GM21390 (cell line): Measurements from ENCODE around the gene FTO.
A peak's percentile ranks its signal among the peaks of the same experiment; 100 is the strongest.
"Not testable (repeated sequence)": the region's sequence is repeated elsewhere in the genome, so short reads cannot be mapped to it uniquely, and the experiment has no call there.

Experiments
- ATAC-seq: cut with Tn5 transposase; IDR thresholded peaks from one replicate; pipeline ENCODE4 v1.9.1; 2021; ENCODE audit not compliant: unreplicated experiment

Gene FTO

DNA sequence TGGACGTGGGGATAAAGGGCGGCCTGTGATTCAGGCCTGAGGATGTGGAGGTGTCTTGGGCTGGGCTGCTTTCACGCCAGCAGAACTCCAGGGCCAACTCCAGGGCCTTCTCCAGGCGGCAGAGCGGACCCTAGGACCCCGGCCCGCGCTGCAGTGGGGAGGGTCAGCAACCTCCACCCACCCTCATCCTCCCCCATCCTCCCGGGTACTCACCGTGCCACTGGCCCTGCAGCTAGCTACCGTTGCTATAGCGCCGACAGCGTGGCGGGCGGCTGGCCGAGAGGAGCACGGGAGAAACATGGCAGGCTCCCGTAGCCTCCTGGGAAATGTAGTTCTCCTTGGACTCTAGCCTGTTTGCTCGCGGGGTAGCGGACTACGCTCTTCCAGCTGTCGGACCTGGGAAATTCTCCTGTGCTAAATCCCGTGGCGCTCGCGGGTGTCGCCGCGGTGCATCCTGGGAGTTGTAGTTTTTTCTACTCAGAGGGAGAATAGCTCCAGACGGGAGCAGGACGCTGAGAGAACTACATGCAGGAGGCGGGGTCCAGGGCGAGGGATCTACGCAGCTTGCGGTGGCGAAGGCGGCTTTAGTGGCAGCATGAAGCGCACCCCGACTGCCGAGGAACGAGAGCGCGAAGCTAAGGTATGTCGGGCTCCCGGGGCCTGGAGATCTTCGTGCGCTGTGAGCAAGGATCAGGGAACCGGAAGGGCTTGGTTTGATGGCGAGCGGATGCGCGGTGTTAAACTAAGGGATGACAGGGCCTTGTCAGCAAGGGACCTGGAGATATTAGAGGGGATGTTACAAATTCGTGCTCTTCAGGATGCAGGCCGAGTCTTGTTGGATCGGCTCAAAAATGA, at the start of gene FTO, which contains the start of gene RPGRIP1L:
FTO (plus strand) TSS at position 567 of the 855 bp plus-strand sequence.
RPGRIP1L (minus strand) TSS at position 270 of the 855 bp plus-strand sequence. CDS start 3,136 bp downstream, outside the sequence.
- peak; percentile 99 for ATAC-seq

DNA sequence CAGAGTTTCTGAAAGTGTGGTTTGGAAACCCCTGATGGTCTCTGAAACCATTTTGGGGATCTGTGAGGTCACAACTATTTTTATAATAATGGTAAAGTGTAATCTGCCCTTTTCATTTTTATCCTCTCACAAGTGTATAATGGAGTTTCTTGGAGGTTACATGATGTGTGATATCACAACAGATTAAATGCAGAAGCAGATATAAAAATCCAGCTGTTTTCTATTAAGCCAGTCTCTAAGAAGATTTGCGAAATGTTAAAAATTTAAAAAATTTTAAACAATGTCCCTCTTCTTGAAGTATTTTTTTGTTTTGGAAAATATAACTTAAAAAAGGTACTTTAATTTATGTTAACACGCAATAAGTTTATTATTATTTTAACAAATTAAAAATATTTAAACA, 49.0 kb upstream of the FTO start:
- ATAC-seq, result no peak

DNA sequence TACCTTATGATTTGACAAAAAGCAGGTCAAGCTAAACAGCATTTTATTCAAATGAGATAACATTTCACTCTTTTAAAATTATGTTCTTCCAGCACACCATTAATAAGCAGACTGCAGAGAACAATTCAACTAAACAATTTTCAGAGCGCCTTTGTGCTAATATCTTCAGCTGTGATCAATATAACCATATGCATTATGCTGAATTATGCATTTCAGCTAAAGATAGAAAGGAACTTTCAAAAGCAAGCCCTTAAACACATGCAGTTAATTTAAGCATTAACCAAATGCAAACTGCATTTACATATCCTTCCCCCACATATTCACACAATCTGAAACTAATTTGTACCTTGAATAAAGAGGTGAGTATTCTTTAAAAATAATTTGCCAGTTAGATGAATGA, 41.9 kb upstream of the FTO start:
- no peak for ATAC-seq

DNA sequence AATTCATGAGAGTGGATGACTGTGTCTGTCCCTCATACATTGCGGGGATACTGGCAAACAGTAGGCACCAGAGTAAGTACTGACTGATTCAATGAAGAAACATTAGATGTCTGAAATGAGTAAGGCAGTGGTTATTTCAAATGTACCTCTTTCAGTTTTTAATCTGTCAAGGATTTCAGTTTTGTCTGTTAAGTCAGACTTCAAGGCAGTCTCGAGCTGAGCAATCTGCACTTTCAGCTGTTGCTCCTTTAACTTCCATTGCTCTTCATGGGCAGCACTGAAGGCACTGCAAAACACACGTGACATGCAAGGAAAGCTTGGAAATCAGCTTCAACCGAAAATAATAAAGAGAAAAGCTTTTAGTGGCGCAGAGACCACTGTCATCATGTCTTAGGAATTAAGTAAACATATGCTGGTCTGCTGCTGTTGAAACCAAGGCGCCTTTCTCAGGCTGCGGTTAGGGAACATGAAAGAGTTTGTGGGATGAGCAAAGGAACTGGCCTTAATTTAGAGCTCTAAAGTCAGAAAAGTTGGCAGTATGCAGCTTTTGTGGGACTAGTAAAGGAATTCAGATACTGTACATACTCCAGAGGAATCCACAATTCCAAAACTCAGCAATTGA, 39.1 kb upstream of the FTO start:
- ATAC-seq, result peak; percentile 76

DNA sequence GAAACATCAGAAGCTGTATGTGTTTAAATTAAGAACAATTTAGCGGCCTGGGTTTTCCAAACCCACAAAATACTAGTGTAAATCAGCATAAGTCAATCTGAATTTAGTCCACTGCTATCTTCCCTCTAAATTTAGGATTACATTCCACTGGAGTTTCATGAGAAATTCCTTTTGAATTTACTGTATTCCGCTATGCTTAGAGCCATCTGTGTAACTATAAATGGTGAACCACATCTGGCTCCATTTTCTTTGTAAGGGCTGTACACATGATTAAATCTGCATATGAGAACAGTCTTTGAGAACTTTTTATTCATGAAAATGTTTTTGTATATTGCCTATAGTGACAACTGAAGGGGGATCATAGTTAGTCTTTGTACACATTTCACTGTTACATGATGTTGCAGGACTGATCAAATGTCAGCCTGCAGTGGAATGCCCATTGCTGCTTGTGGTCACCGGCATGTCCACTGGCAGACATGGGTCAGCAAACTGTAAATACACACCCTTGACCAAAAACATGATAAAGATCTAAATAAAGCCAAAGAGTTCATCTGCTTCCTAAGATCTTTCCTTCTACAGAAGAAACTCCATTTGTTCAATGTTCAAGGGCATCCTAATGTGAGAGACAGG, 37.1 kb upstream of the FTO start:
- ATAC-seq, result no peak

DNA sequence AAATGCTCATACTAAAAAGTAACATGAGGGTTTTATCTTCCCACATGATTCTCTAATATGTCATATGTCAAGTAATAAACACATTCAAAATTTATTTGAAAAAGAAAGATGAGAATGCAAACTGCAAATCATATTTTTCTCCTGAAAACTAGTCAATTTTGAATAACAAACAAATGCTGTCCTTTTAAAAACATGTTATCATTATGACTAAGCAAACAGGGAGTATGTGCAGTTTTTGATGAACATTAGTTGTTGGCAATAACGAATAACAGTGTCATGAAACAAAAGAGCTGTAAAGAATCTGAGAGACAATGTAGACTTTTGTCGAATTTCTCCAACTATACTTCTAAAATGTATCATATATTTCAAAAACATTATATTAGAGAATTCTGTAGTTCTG, 35.1 kb upstream of the FTO start:
- no peak for ATAC-seq

DNA sequence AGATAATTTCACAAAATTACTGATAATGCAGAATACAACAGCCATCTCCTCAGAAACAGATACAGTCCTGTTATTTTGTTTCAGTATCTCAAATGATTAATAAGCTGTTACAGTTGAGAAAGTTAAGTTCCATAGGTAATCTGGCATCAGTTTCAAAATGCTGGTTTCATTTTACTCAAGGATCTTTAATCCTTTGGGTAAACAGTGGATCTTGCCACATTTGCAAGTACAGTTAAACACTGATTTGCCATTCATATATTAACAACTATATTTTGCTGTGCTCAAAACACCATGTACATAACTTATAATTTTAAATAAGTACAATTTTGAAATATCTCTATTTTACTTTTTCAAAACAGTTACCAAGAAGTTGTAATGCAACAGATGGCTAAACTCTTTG, 31.5 kb upstream of the FTO start:
- ATAC-seq, result no peak

DNA sequence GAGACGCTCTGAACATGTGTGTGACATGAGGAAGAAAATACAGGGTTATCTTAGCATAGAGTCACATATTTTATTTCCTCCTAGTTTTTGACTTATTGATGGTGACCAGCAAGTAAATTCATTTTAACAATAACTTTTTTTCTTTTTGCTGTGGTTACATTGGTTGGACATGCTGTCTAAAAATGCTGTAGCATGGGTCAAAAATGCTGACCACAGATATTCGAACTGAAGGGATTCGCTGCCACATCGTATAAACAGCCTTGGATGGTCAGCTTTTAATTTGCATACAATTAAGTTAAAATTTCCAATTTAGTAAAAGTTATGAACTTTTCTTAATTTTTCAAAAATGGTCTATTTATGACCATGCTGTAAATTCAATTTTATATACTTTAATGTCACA, 30.8 kb upstream of the FTO start:
- no peak for ATAC-seq

DNA sequence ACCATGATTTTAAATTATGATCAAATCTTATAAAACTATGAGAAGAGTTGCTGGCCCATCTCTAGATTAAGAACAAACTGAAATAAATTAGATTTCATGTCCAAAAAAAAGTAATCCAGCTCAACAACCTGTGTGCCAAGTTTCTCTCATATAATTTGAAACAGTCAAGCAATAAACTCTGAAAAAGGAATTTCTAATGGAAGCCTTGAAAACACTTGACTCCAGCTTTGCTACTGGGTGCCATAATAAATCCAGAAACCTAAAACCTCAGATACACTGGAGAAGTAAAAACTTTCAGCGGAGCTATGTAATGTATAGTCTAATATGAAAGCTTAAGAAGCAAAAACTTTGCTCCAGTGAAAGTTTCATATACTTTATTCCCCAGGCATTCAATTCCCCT, 25.8 kb upstream of the FTO start:
- ATAC-seq, result no peak

DNA sequence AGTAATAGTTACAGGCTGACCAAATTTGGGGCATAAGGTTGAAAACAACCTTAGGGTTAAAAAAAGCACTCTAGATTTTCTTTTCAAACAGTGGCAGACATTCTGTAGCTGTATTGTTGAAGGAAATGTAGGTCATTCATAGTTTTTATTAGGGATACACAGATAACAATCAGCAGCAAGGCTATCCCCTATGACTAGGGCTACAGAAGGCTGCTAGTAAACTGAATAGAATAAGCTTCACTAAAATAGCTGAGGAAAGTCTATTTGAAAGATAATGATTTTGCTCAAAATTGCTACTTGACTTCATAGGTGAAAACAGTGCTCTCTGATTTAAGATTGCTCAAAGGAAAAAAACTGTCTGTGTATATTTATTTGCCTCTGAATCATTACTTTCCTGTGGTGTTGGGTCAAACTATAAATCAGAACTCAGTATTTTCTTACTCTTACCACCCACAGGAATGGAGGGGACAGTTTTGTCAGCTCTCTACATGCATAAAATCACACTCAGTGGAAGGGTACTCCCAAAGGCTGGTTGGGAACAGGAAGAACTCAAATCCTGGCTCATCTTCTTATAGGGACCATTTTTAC, 25.1 kb upstream of the FTO start:
- ATAC-seq, result no peak

DNA sequence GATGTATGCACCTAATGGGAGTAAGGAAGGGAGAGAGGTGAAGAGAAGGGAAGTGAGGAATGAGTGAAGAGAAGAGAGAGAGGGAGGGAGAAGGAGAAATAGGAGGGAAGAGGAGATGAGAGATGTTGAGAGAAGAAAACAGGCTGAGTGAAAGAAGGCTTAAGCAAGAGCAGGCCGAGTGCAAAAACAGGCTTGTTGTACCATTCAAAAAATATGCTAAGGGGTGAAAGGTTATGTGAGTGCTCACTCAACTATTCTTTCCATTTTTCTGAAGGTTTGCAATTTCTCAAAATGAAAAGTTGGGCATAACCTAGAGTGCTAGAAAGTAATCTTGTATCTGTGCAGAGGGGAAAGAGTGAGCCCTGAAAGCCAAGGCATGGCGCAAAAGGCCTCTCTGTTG, 23.2 kb upstream of the FTO start:
- no peak for ATAC-seq

DNA sequence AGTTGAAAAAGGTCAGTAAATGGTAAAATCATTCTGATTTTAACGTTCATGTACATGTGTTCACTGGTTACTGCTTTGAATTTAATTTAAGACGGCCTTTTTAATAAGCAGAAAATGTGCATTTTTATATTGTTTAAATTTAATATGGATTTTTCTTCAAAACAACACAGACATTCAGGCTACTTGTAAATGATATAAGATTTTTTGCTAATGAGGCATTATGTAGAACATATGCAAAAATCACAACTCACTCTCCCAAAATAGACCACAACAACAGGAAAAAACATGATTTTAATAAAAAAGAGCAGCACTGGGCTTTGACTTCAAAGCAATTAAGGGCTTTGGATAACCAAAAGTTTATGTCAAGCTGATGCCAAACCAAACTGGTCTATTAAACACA, 22.6 kb upstream of the FTO start:
- no peak for ATAC-seq

DNA sequence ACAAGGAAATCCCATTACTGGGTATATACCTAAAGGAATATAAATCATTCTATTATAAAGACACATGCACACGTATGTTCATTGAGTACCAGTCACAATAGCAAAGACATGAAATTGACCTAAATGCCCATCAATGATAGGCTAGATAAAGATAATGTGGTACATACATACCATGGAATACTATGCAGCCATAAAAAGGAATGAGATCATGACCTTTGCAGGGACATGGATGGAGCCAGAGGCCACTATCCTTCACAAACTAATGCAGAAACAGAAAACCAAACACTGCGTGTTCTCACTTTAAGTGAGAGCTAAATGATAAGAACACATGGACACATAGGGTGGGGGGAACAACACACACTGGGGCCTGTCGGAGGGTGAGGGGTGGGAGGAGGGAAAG, 18.6 kb upstream of the FTO start:
- ATAC-seq, result not testable (repeated sequence)

DNA sequence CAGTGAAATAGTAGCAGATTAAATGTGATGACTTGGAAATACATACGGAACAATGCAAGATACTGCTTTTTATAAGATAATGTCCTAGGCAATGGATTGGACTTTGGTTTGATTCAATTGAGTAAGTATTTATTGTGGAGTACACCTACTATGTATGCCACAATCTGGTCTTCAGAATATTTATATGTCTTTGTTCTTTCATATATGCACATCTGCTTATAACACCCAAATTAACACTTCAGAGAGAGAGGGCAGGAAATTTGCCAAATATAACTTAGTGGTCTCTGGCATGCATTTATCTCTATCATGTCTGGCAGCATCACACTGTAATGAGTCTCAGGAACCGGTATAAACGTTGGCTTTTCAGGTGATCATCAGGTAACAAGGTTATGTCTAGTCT, 17.2 kb upstream of the FTO start:
- no peak for ATAC-seq

DNA sequence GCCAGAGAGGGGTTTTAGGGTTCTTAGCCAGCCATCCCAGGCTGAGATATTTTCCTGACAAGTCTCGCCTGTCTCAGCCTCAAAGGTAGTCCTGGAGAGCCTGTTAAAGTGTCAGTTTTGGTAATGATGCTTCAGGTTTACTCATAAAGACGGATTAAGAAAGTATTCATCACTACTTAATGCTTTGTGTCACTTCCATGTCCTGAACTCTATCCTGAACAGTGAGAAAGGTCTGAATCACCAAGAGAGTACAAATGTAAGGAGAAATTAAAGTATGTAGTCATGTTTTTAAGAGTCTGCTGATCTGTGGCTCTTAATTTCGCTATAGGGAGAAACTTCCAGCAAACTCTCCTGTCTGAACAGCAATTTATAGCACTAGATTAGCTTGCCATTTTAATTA, 14.3 kb upstream of the FTO start:
- ATAC-seq, result no peak

DNA sequence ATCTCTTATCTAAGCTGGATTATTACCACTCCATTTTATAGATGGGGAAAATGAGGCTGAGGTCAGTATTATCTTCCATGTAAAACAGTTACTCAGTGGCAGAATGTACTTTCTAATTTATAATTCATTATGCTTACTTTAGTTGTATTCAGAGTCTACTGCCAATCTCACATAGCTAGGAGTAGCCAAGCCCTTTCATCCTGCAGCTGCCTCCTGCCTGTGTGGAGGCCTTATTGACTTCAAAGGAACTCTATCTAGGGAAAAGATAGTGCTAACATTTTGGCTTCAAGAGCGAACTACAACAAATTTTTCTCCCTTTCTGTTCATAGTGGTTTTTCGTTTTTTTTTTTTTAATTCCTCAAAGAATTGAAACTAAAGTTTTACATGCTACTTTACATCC, 13.2 kb upstream of the FTO start:
- ATAC-seq, result no peak

DNA sequence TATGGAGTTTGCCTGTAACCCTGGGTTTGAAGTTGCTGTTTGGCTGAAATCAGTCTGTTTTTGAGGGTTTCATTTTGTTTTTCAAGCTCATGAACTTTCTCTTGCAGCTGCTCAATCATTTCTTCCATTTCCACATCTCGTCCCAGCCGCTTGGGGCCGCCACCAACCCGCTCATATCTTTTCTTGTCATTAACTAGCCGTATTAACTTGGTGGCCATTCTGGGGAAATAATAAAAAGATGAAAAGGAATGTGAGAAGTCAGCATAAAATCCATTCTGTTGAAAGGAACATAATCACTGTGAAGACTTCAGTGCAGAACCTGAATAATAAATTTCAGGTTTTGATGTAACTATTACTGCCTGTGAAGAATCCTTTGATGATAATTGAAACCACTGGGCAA, 11.8 kb upstream of the FTO start:
- ATAC-seq, result no peak

DNA sequence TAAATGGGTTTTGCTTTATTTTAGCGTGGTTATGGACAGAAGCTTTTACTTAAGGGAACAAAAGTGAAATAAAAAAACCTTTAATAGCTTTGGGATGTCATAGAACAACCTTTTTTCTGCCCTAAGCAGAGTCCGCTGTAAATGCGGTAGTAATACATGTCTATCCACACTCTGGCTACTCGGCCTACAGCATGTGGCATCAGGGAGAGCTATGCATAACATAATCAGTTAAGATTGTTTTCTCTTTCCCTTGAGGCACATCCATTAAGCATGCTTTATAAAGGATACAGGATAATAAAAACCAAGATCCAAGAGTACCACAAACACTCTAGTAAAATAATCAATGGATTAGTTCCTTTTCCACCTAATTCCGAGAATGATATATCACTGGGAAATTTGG, 10.6 kb upstream of the FTO start:
- ATAC-seq, result no peak

DNA sequence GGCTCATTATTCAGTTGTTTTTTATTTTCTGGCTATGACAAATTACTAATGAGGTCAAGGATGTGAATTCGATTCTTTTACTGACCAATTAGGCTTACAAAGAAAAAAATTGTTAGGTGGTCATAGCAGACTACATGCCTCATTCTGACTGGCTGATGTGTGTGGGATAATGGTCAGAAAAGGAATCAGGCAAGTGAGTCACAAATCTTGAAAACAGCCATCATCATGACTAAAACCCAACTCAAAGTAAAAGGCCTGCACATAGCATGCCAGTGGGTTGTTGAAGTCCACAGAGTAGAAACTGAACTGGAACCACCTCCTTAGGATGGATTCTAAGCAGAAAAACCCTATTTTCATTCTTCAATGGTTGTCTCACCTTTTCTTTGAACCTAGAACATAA, 8.9 kb upstream of the FTO start:
- no peak for ATAC-seq

DNA sequence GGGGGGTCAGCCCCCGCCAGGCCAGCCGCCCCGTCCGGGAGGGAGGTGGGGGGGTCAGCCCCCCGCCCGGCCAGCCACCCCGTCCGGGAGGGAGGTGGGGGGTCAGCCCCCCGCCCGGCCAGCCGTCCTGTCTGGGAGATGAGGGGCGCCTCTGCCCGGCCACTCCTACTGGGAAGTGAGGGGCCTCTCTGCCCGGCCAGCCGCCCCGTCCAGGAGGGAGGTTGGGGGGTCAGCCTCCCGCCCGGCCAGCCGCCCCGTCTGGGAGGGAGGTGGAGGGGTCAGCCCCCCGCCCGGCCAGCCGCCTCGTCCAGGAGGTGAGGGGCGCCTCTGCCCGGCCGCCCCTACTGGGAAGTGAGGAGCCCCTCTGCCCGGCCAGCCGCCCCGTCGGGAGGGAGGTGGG, 5.7 kb upstream of the FTO start:
- ATAC-seq, result not testable (repeated sequence)

DNA sequence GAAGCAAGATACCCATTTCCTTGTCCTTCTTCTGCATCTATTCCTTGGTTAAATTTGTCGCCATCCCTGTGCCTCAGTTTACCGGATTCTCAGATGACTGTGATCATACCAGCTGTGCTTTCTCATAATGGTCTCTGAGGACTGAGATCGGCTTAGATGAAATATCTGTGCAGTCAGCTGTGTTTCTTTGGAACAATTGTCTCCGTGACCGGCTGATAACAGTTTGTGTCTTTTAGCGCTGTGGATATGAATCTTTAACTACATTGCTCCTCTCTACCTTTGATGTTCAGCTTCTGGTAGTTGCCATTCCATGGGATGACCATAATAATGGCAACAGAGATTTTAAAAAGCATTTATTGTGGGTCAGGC, 473 bp downstream of the FTO start:
- ATAC-seq, result no peak

DNA sequence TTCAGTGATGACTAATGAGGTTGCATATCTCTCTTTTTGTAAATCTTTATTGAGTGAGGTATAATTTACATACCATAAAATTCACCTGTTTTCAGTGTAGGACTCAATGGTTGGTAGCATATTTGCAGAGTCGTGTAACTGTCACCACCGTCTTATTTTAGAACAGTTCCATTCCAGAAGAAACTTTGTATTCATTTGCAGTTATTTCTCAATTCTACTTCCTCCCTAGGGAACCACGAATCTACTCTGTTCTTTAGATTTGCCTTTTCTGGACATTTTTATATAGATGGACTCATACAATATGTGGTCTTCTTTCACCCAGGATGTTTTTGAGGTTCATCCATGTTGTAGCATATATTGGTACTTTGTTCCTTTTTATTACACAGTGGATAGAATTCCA, 3.7 kb downstream of the FTO start:
- ATAC-seq, result no peak
